ENCODE results near the gene COLQ. TPM values are rescaled to one million over a fixed set of nuclear protein-coding genes. Genes with fewer than 3 reads are reported as not detected.

COLQ gene
- total RNA-seq, 2 donors from 2014 or later: 0.98 to 2.9 TPM

Other genes starting within 250 kb of the COLQ start
- 10 to 100 TPM in 1 of 2 donors, 1 to 10 TPM in 1; 2.6 to 18.9 TPM for gene SH3BP5, start 189.1 kb downstream of the COLQ start, total RNA-seq
- gene METTL6, start 94.2 kb downstream of the COLQ start, total RNA-seq: 10 to 100 TPM; 17.6 to 20.3 TPM
- 10 to 100 TPM; 24.1 to 28.9 TPM for gene EAF1, start 94.1 kb downstream of the COLQ start, total RNA-seq
- 10 to 100 TPM; 22.7 to 34.2 TPM for gene HACL1, start 79.9 kb upstream of the COLQ start, total RNA-seq
- gene BTD, start 80.0 kb upstream of the COLQ start, total RNA-seq: 10 to 100 TPM in 1 of 2 donors, 1 to 10 TPM in 1; 6.0 to 14.3 TPM

All from activated naive CD4-positive, alpha-beta T cell treated with anti-CD3 and anti-CD28 coated beads, Interleukin-2, amount 50 U/mL, for 72 hours (primary cell).